Measurements from ENCODE around the gene DCX.

DCX gene

DNA sequence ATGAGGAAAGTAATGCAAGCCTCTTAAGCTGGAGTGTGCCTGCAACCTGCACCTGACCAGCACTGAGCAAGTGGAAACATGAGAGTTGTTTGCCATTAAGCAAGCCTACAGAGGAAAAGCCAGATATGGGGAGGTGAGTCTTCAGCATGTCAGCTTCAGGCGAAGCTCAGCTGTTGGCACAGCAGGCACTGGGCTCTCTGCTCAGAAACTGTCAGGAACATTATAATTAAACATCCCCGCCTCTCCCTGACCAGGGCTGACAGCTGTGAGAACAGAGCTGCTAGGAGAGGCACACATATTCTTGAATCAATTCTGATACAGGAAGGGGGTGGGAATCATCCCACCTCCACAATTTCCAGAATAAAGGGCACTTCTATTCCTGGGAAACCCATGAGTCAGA lies 19.0 kb upstream of the DCX start:
- Histone ChIP-seq H3K4me2 (ENCODE audit: low read length) (no peak overlapping the region), H3K4me3 (ENCODE audit: low read length) (no peak overlapping the region), H4K20me1 (ENCODE audit: insufficient read depth, low read length) (no peaks in the 10 kb centered on the region), H3K4me1 (ENCODE audit: low read length) (no peaks in the 10 kb centered on the region), H3K79me2 (ENCODE audit: low read length) (no peaks in the 10 kb centered on the region), H3K27me3 (ENCODE audit: low read depth, low read length) (no peaks in the 10 kb centered on the region), H2AFZ (ENCODE audit: low read depth, low read length) (no peak overlapping the region), H3K36me3 (replicated peaks; ENCODE audit: low read depth, low read length) (no peaks in the 10 kb centered on the region), H3K9ac (ENCODE audit: low read length) (no peak overlapping the region), H3K9me3 (ENCODE audit: insufficient read depth, low read length) (no peaks in the 10 kb centered on the region), H3K27ac (ENCODE audit: low read length) (no peak overlapping the region)
- TF ChIP-seq EZH2phosphoT487 (IDR thresholded peaks at IDR 0.05; ENCODE audit: low read depth), result no peak
- TF ChIP-seq, protein P1, sequence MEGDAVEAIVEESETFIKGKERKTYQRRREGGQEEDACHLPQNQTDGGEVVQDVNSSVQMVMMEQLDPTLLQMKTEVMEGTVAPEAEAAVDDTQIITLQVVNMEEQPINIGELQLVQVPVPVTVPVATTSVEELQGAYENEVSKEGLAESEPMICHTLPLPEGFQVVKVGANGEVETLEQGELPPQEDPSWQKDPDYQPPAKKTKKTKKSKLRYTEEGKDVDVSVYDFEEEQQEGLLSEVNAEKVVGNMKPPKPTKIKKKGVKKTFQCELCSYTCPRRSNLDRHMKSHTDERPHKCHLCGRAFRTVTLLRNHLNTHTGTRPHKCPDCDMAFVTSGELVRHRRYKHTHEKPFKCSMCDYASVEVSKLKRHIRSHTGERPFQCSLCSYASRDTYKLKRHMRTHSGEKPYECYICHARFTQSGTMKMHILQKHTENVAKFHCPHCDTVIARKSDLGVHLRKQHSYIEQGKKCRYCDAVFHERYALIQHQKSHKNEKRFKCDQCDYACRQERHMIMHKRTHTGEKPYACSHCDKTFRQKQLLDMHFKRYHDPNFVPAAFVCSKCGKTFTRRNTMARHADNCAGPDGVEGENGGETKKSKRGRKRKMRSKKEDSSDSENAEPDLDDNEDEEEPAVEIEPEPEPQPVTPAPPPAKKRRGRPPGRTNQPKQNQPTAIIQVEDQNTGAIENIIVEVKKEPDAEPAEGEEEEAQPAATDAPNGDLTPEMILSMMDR (IDR thresholded peaks at IDR 0.05; ENCODE audit: low read depth, low read length), result no peak

DNA sequence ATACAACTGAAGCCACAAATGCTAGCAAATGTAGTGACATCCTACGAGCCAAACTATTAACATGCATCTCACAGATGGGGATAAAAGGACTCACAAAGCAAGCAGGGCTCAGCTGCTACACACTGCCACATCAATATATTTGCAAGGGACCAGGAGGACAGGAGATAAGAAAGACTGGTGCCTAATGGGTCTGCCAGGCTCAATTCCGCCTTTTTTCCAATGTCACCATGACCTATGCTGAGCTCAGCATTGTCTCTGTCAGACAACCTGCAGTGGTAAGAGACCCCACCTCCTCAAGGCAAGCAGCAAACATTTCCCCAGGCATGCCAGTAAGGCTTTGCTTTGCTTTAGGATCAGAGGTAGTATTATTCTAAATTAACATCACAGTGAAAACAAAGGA lies 435 bp downstream of the DCX start:
- Histone ChIP-seq H3K9ac (ENCODE audit: low read length) (no peak overlapping the region), H3K4me2 (ENCODE audit: low read length) (no peak overlapping the region), H3K9me3 (ENCODE audit: insufficient read depth, low read length) (no peaks in the 10 kb centered on the region), H3K4me1 (ENCODE audit: low read length) (no peaks in the 10 kb centered on the region), H3K36me3 (replicated peaks; ENCODE audit: low read depth, low read length) (no peaks in the 10 kb centered on the region), H4K20me1 (ENCODE audit: insufficient read depth, low read length) (no peaks in the 10 kb centered on the region), H3K79me2 (ENCODE audit: low read length) (no peaks in the 10 kb centered on the region), H3K27ac (ENCODE audit: low read length) (no peak overlapping the region), H3K27me3 (ENCODE audit: low read depth, low read length) (no peaks in the 10 kb centered on the region), H3K4me3 (ENCODE audit: low read length) (no peak overlapping the region), H2AFZ (ENCODE audit: low read depth, low read length) (no peak overlapping the region)
- TF ChIP-seq EZH2phosphoT487 (IDR thresholded peaks at IDR 0.05; ENCODE audit: low read depth), result no peak
- TF ChIP-seq, protein P1 (IDR thresholded peaks at IDR 0.05; ENCODE audit: low read depth, low read length), result no peak

DNA sequence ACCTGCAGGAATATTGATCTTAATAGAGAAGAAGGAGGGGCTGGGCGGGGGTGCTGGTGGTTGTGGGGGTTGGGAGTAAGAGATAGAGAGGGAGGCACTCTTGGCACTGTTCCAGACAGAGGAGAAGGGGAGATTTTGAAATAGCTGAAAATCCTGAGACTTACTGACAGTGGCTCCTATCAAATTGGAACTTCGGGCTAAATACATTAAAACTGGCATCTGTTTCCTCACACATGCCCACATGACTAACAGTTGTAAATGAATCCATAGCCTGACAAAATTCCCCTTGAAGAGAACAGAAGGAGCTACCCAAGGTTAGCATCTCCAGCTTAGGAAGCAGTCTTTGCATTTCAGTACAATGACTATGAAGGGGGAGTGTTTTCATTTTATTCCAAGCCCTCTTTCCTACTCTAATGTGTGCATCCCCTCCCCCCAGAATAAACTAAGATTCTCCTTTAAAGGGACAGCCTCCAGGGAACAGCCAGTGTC lies 1.4 kb downstream of the DCX start:
- no peak overlapping the region for H3K4me2 ChIP-seq (ENCODE audit: low read length)
- no peaks in the 10 kb centered on the region for H4K20me1 ChIP-seq (ENCODE audit: insufficient read depth, low read length)
- TF ChIP-seq, protein P1 (IDR thresholded peaks at IDR 0.05; ENCODE audit: low read depth, low read length), result no peak
- no peak for TF ChIP-seq EZH2phosphoT487 (IDR thresholded peaks at IDR 0.05; ENCODE audit: low read depth)
- no peaks in the 10 kb centered on the region for H3K27me3 ChIP-seq (ENCODE audit: low read depth, low read length)
- no peaks in the 10 kb centered on the region for H3K79me2 ChIP-seq (ENCODE audit: low read length)
- H3K4me1 ChIP-seq (ENCODE audit: low read length), result no peaks in the 10 kb centered on the region
- H3K9ac ChIP-seq (ENCODE audit: low read length), result no peak overlapping the region
- H3K4me3 ChIP-seq (ENCODE audit: low read length), result no peak overlapping the region
- no peaks in the 10 kb centered on the region for H3K9me3 ChIP-seq (ENCODE audit: insufficient read depth, low read length)
- H2AFZ ChIP-seq (ENCODE audit: low read depth, low read length), result no peak overlapping the region
- H3K27ac ChIP-seq (ENCODE audit: low read length), result no peak overlapping the region
- H3K36me3 ChIP-seq (replicated peaks; ENCODE audit: low read depth, low read length), result no peaks in the 10 kb centered on the region

DNA sequence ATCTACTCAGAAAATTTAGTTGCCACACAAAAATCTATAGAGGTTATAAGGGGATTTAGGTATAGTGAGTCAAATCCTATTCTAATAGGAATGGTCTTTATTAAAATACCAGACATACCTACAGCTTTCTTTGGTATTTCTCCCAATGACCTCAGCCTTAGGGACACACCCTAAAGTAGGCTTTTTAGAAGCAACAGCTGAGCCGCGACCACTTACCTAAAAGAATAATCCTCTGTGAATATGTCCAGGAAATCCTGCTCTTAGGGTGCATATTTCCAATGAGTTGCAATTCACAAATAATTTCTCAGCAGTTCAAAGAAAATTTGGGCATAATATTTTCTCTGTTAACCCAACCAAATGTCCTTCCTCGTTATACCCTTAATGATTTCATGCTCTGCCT lies 2.7 kb downstream of the DCX start:
- Histone ChIP-seq H3K36me3 (replicated peaks; ENCODE audit: low read depth, low read length) (no peaks in the 10 kb centered on the region), H3K9ac (ENCODE audit: low read length) (no peak overlapping the region), H4K20me1 (ENCODE audit: insufficient read depth, low read length) (no peaks in the 10 kb centered on the region), H3K4me2 (ENCODE audit: low read length) (no peak overlapping the region), H3K79me2 (ENCODE audit: low read length) (no peaks in the 10 kb centered on the region), H3K27me3 (ENCODE audit: low read depth, low read length) (no peaks in the 10 kb centered on the region), H2AFZ (ENCODE audit: low read depth, low read length) (no peak overlapping the region), H3K9me3 (ENCODE audit: insufficient read depth, low read length) (no peaks in the 10 kb centered on the region), H3K4me1 (ENCODE audit: low read length) (no peaks in the 10 kb centered on the region), H3K27ac (ENCODE audit: low read length) (no peak overlapping the region), H3K4me3 (ENCODE audit: low read length) (no peak overlapping the region)
- TF ChIP-seq, protein P1 (IDR thresholded peaks at IDR 0.05; ENCODE audit: low read depth, low read length), result no peak
- no peak for TF ChIP-seq EZH2phosphoT487 (IDR thresholded peaks at IDR 0.05; ENCODE audit: low read depth)
